ENCODE measurements around the gene CLEC4M.

DNA sequence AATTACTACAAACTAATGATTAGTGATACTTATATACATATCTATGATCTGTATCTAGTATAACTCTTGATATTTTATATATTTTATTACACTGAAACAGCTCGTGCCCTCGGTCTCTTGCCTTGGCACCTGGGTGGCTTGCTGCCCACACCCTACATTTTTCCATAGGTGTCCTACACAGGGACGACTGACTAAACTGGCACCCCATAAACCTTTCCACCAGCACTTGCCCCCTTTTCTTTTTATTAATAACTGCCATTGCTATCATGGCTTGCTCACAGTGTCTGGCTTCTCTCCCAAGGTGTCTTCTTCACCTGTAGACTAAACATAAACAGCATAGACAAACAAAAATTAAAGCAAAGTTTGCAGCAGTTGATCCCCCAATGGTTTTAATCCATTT is 30.4 kb downstream of the CLEC4M start:
- TF ChIP-seq, protein P1, sequence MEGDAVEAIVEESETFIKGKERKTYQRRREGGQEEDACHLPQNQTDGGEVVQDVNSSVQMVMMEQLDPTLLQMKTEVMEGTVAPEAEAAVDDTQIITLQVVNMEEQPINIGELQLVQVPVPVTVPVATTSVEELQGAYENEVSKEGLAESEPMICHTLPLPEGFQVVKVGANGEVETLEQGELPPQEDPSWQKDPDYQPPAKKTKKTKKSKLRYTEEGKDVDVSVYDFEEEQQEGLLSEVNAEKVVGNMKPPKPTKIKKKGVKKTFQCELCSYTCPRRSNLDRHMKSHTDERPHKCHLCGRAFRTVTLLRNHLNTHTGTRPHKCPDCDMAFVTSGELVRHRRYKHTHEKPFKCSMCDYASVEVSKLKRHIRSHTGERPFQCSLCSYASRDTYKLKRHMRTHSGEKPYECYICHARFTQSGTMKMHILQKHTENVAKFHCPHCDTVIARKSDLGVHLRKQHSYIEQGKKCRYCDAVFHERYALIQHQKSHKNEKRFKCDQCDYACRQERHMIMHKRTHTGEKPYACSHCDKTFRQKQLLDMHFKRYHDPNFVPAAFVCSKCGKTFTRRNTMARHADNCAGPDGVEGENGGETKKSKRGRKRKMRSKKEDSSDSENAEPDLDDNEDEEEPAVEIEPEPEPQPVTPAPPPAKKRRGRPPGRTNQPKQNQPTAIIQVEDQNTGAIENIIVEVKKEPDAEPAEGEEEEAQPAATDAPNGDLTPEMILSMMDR (IDR thresholded peaks at IDR 0.05; ENCODE audit: borderline replicate concordance, extremely low read depth, low read length, poor library complexity, severe bottlenecking), result no peak
- no peak for TF ChIP-seq EZH2 (IDR thresholded peaks at IDR 0.05; ENCODE audit: borderline replicate concordance, low read depth, low read length, severe bottlenecking)

Measured in DND-41 (cell line).